Ovary (tissue), 9 donors: ENCODE results near the gene HDAC10. TPM values are rescaled to one million over a fixed set of nuclear protein-coding genes. Genes with fewer than 3 reads are reported as not detected.

Source experiments
- DNase-seq, 5 donors: peaks; one replicate each; pipeline ENCODE4 v3.0.0-alpha.2; 2019 to 2020
- H3K27ac ChIP-seq, 2 donors: fragments of 200-600 bp; one replicate each; pipeline versions ENCODE4 v1.5.1 to v1.8.0; 2019 to 2022
- H3K27me3 ChIP-seq: fragments of 200-600 bp; one replicate; pipeline ENCODE4 v1.8.0; 2022
- H3K36me3 ChIP-seq: fragments of 200-600 bp; sonication (generic); one replicate; pipeline ENCODE4 v1.5.1; 2019
- H3K4me1 ChIP-seq: one replicate; pipeline ENCODE4 v1.8.1; 2013; ENCODE audit warnings: mild to moderate bottlenecking, moderate library complexity; ENCODE audit not compliant: insufficient read depth
- H3K4me3 ChIP-seq: fragments of 200-600 bp; sonication (generic); one replicate; pipeline ENCODE4 v1.5.1; 2017
- H3K9me3 ChIP-seq, 2 donors: fragments of 200-600 bp in 1 of 2; sonication (generic) in 1 of 2; one replicate each; pipeline versions ENCODE4 v1.5.1 to v1.8.1; 2013 to 2019; ENCODE audit warnings: mild to moderate bottlenecking in 1 of 2, moderate library complexity in 1 of 2
- CTCF ChIP-seq, 3 donors: fragments of 450-650 bp in 2 of 3; fragments of 200-600 bp in 1 of 3; IDR thresholded peaks; one replicate each; pipeline versions ENCODE4 v1.5.1 to v1.8.0; 2016 to 2022; ENCODE audit warnings: antibody characterized with exemption in 3 of 3, mild to moderate bottlenecking in 1 of 3
- EP300 ChIP-seq: sonication (generic); formaldehyde crosslinking; IDR thresholded peaks from one replicate; pipeline ENCODE4 v1.6.1; 2017; ENCODE audit warnings: antibody characterized with exemption
- POLR2A ChIP-seq: fragments of 450-650 bp; IDR thresholded peaks from one replicate; pipeline ENCODE4 v1.6.1; 2017; ENCODE audit warnings: antibody characterized with exemption, mild to moderate bottlenecking, moderate library complexity
- WGBS, 3 donors: extraction: QIAGEN DNeasy Blood & Tissue Kit in 1 of 3; methylation state at CpG; one replicate each; pipeline versions ENCODE4 v1.1.5 to v1.1.7; 2013 to 2017; 5-methylcytosine and 5-hydroxymethylcytosine counted together
- intact Hi-C, 4 donors: fragments of 100-400 bp; cut with DNase I; formaldehyde crosslinking; loops; one replicate each; pipeline versions ENCODE4 v1.11.0 to v1.15.1; 2022 to 2023
- polyA plus RNA-seq, 2 donors: library from polyadenylated mRNA; stranded (reverse); fragments of 200-250 nt in 1 of 2; fragments of 350-450 nt in 1 of 2; fragmentation: Illumina TruSeq in 1 of 2; extraction: RNeasy Lipid Tissue Mini Kit (QIAGEN cat#74804) in 1 of 2; gene quantifications; one replicate each; pipeline ENCODE4 v1.2.3, GENCODE V29; 2013 to 2014
- total RNA-seq, 7 donors: library from RNA; depleted of rRNA in 2 of 7; stranded (reverse); fragments of >200 nt in 2 of 7; fragmentation: NEBNext Ultra II Directional in 3 of 7; extraction: Animal tissue kit (Norgen Biotek cat#: 25700) in 3 of 7; gene quantifications; one replicate each; pipeline versions ENCODE4 v1.1.0 to v1.2.4, GENCODE V29; 2016 to 2023
- donor health status: DM: no; HTN: no; CAD: no; lungs with moderate emphysema.
- donor health status: DM: no; HTN: no; CAD: no.
- donor health status: Bipolar disorder and iron deficiency.
- donor health status: DM: yes; HTN: yes; CAD: no.
- donor health status: DM: no; HTN: no; CAD: no.
- donor health status: DM: yes; HTN: yes; CAD: no.

Gene HDAC10
- total and polyA plus RNA-seq, 9 donors, result 2.3 to 44.6 (median 38.9) TPM

DNA sequence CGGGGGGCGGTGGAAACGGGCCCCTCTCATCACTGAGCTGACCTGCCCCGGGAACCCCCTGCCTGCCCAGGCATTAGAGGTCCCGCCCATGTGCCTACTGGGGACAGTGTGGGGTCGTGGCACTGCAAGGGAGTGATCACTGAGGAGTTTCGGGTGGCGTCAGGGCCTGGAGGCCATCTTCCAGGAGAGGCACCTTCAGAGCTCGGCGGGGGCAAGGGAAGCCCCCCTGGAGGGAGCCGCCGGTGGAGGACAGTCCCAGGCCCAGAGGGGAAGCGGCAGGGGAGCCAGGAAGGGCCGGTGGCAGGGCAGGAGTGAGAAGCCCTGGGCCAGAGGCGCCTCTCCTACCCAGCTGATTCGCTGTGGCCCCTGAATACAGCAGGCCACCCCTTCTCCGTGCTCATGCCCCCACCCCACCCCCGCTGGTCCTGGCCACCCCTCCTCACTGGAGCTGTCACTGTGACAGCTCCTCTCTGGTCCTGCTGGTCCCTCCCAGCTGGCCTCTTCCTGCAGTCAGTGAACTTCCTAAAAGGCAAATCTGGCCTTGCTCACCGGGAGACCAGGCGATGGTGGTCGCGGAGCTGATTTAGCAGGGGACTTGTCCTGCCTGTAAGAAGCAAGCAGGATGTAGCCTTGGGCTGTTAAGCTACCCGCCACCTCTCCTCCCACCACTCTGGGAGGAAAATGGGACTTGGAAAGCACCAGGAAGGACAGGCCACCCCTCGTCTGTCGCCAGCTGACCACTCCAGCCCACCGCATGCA is 21.2 kb upstream of the HDAC10 start:
- Histone ChIP-seq H3K27me3 (no peaks in the 10 kb centered on the region), H3K27ac (no peak overlapping the region), H3K9me3 (no peaks in the 10 kb centered on the region), H3K36me3 (no peaks in the 10 kb centered on the region), H3K4me1 (peaks cover 22% of the 10 kb centered on the region), H3K4me3 (peak overlapping the region; percentile 45)
- intact Hi-C loops, result no loop called here
- TF ChIP-seq POLR2A, result no peak
- TF ChIP-seq EP300, result no peak
- TF ChIP-seq CTCF (IDR thresholded peaks at IDR 0.05), result no peak
- DNase-seq, result no peak
- 37 to 50% (median 39%) methylated on average over 23 to 26 of the region's 26 CpGs for WGBS, 3 donors

DNA sequence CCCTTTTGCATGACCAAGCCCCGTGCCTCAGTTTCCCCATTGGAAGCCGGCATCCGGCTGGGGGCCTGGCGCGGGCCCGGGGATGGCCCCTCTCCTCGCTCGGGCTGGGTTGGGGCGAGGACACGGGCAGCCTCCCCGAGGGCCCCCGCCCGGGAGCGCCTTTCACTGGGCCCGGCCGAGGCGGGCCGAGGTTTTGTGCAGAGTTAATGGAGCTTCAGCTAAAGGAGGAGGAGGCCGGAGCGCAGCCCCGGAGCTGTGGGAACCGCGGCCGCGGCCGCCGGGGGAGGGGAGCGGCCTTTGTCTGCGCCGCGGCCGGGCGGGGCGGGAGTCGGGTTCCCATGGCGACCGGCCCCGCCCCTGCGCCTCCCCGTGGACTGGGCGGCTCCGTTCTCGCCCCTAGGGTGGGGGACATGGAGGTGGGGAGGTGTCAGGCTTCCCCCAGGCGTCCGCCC is 20.5 kb upstream of the HDAC10 start:
- Histone ChIP-seq H3K9me3 (no peaks in the 10 kb centered on the region), H3K36me3 (no peaks in the 10 kb centered on the region), H3K4me1 (peaks cover 26% of the 10 kb centered on the region), H3K27ac (no peak overlapping the region), H3K4me3 (peak overlapping the region; percentile 45), H3K27me3 (no peaks in the 10 kb centered on the region)
- 0 to 1% (median 1%) methylated on average over 20 to 45 of the region's 45 CpGs for WGBS, 3 donors
- DNase-seq, result peak; percentile 51 to 86 (median 76)
- intact Hi-C loops, result no loop called here
- no peak for TF ChIP-seq EP300
- no peak for TF ChIP-seq POLR2A
- TF ChIP-seq CTCF (IDR thresholded peaks at IDR 0.05), result no peak

- Histone ChIP-seq H3K4me3 (peak overlapping the region; percentile 45), H3K36me3 (no peaks in the 10 kb centered on the region), H3K27me3 (no peaks in the 10 kb centered on the region), H3K27ac (no peak overlapping the region), H3K4me1 (peaks cover 26% of the 10 kb centered on the region), H3K9me3 (no peaks in the 10 kb centered on the region)
- intact Hi-C loops, result no loop called here
- TF ChIP-seq POLR2A, result no peak
- WGBS, 3 donors, result 2% methylated on average over 47 to 53 of the region's 53 CpGs
- peak in 4 of 5 donors; percentile 67 to 77 (median 70) for DNase-seq
Measured at GRCh38 chr22:50270666-50271394, 19.8 kb upstream of the HDAC10 start.

DNA sequence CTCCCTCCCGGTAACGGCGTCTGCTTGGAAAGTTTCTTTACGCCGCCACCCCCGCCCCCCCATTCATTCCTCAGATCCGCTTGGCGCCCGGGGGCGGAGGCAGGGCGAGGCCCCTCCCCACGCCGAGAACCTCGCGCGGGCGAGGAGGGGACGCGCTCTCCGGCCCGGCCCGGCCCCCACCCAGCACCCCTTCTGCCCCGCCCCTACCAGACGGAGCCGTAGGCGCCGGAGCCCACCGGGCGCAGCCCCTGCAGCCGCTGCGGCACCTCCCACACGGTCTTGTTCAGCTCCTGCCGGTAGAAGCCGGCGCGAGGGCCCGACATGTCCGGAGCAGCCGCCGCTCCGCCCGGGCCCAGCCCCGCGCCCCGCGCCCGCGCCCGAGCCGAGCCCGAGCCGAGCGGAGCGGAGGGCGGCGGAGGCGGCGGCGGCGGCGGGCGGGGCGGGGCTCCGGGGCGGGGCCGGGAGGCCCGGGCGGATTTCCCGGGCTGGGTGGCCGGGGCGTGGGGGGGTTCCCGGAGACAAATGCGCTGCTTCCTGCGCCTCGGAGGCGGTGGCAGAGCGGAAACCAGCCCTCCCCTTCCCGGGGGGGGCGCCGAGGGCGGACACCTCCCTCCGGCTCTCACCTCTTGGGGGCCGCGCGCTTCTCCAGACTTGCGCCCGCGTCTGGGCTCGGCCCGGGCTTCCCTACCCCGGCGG is 19.1 kb upstream of the HDAC10 start, which contains the start of gene MAPK11:
TSS of gene MAPK11 (minus strand) at position 411 of the 696 bp plus-strand sequence. CDS start at position 323, 88 bp downstream.
- TF ChIP-seq POLR2A (no peak), CTCF (IDR thresholded peaks at IDR 0.05) (no peak), EP300 (no peak)
- DNase-seq, result peak; percentile 54 to 80 (median 69)
- H3K27me3 ChIP-seq, result no peaks in the 10 kb centered on the region
- peak within 1 kb of the TSS; percentile 1 to 55 for H3K27ac ChIP-seq
- H3K4me3 ChIP-seq, result peak within 1 kb of the TSS; percentile 45
- no peaks in the 10 kb centered on the region for H3K9me3 ChIP-seq
- H3K4me1 ChIP-seq, result peaks cover 26% of the 10 kb centered on the region
- 1 to 2% (median 1%) methylated on average over 19 to 86 of the region's 92 CpGs for WGBS, 3 donors
- H3K36me3 ChIP-seq, result no peaks in the 10 kb centered on the region
- intact Hi-C loops, result loop anchor here in 2 of 4 donors (5.0 kb wide), 1 partner anchor 67 kb away; no protein-coding TSS in a partner anchor
